Measurements from ENCODE around the gene GPR52.

DNA sequence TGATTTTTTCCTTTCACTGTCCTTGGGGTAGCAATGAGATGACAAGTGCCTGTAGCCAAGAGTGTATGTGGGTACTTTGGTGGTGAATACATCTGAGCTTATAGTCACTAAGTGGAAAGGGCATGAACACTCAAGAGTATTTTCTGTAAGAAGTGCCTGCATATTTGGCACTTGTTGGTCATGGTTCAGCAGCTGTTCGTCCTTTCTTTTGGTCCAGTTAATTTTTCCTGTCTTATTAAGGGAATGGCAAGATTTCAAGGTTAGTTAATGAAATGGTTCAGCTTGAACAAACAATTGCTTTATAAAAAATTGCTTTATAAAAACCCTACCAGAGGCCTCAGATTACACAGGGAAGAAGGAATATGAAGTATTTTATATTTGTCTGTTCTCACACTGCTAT is 48.6 kb upstream of the GPR52 start:
- TF ChIP-seq POLR2AphosphoS5 (IDR thresholded peaks at IDR 0.05; ENCODE audit: low read depth, low read length) = no peak
- no peak for TF ChIP-seq POLR2A (IDR thresholded peaks at IDR 0.05; ENCODE audit: low read depth, low read length)
